DOHH2 (cell line): Measurements from ENCODE around the gene NCKAP5.
"Not testable (repeated sequence)": the region's sequence is repeated elsewhere in the genome, so short reads cannot be mapped to it uniquely, and the experiment has no call there.

Experiments
- H3F3A ChIP-seq: fragments of 200-600 bp; sonication (generic), shearing (Covaris generic); 2 replicates; pipeline ENCODE4 v1.6.0; 2016; ENCODE audit warnings: antibody characterized with exemption, mild to moderate bottlenecking; ENCODE audit not compliant: control insufficient read depth, insufficient read depth
- H3K27ac ChIP-seq: fragments of 200-600 bp; sonication (generic); 2 replicates; pipeline ENCODE4 v1.5.1; 2014; ENCODE audit warnings: low read depth, mild to moderate bottlenecking, low read length, moderate library complexity
- H3K27me3 ChIP-seq: fragments of 200-600 bp; sonication (generic); 2 replicates; pipeline ENCODE4 v1.6.1; 2014; ENCODE audit warnings: mild to moderate bottlenecking, low read length, mixed read lengths; ENCODE audit not compliant: control insufficient read depth
- H3K36me3 ChIP-seq: fragments of 200-600 bp; sonication (generic); 2 replicates; pipeline ENCODE4 v1.6.1; 2014; ENCODE audit warnings: mild to moderate bottlenecking, low read length, moderate library complexity, mixed read lengths; ENCODE audit not compliant: control insufficient read depth
- H3K4me1 ChIP-seq: fragments of 200-600 bp; sonication (generic); 2 replicates; pipeline ENCODE4 v1.6.1; 2014; ENCODE audit warnings: mild to moderate bottlenecking, low read length, mixed read lengths; ENCODE audit not compliant: control insufficient read depth
- H3K4me2 ChIP-seq: fragments of 200-600 bp; sonication (generic); 2 replicates; pipeline ENCODE4 v1.6.0; 2014; ENCODE audit warnings: mild to moderate bottlenecking, low read length, moderate library complexity
- H3K4me3 ChIP-seq: fragments of 200-600 bp; sonication (generic); 2 replicates; pipeline ENCODE4 v1.5.1; 2014; ENCODE audit warnings: mild to moderate bottlenecking, low read length, mixed read lengths
- H3K79me2 ChIP-seq: fragments of 200-600 bp; sonication (generic); 2 replicates; pipeline ENCODE4 v1.6.1; 2014; ENCODE audit warnings: mild to moderate bottlenecking, low read length, mixed read lengths; ENCODE audit not compliant: control insufficient read depth
- H3K9me2 ChIP-seq: fragments of 200-600 bp; sonication (generic); replicated peaks from 2 replicates; pipeline ENCODE4 v1.6.1; 2014; ENCODE audit warnings: mild to moderate bottlenecking, low read length, mixed read lengths; ENCODE audit not compliant: control insufficient read depth
- H3K9me3 ChIP-seq: fragments of 200-600 bp; sonication (generic); 2 replicates; pipeline ENCODE4 v1.6.1; 2014; ENCODE audit warnings: antibody characterized with exemption, low read length, mixed read lengths; ENCODE audit not compliant: control insufficient read depth, insufficient read depth
- H4K20me1 ChIP-seq: fragments of 200-600 bp; sonication (generic); 2 replicates; pipeline ENCODE4 v1.6.0; 2014; ENCODE audit warnings: low read depth, mild to moderate bottlenecking, antibody characterized with exemption, low read length, moderate library complexity; ENCODE audit not compliant: control insufficient read depth, insufficient read depth
- CTCF ChIP-seq: fragments of 200-600 bp; sonication (generic); IDR thresholded peaks from one replicate; pipeline ENCODE4 v1.5.1; 2014; ENCODE audit warnings: antibody characterized with exemption, mild to moderate bottlenecking, low read depth, low read length; ENCODE audit not compliant: poor library complexity, severe bottlenecking
- EZH2phosphoT487 ChIP-seq: fragments of 200-600 bp; sonication (generic); IDR thresholded peaks from 2 replicates; pipeline ENCODE4 v1.6.1; 2017; ENCODE audit warnings: borderline replicate concordance, mild to moderate bottlenecking, antibody characterized with exemption, low read length, moderate library complexity, mixed read lengths

Gene NCKAP5

GRCh38 chr2:132811148-132811915 lies 756.9 kb downstream of the NCKAP5 start:
- TF ChIP-seq CTCF (no peak), EZH2phosphoT487 (no peak)
- Histone ChIP-seq H3K27me3 (no peaks in the 10 kb centered on the region), H3K36me3 (no peaks in the 10 kb centered on the region), H3K4me2 (no peak overlapping the region), H4K20me1 (no peaks in the 10 kb centered on the region), H3K9me2 (no peaks in the 10 kb centered on the region), H3K9me3 (no peaks in the 10 kb centered on the region), H3F3A (no peaks in the 10 kb centered on the region), H3K27ac (no peak overlapping the region), H3K79me2 (no peaks in the 10 kb centered on the region), H3K4me3 (no peak overlapping the region), H3K4me1 (no peaks in the 10 kb centered on the region)

- not testable (repeated sequence) for H4K20me1 ChIP-seq, H3K79me2 ChIP-seq, H3K4me2 ChIP-seq, H3K27me3 ChIP-seq, H3K9me2 ChIP-seq, H3K4me1 ChIP-seq, H3K4me3 ChIP-seq, H3K36me3 ChIP-seq, H3F3A ChIP-seq, H3K27ac ChIP-seq, H3K9me3 ChIP-seq
Observed at GRCh38 chr2:132809962-132810361, 758.3 kb downstream of the NCKAP5 start.

- no peaks in the 10 kb centered on the region for H3K79me2 ChIP-seq
- H3K27me3 ChIP-seq, result no peaks in the 10 kb centered on the region
- no peak overlapping the region for H3K4me3 ChIP-seq
- H4K20me1 ChIP-seq, result no peaks in the 10 kb centered on the region
- H3K36me3 ChIP-seq, result no peaks in the 10 kb centered on the region
- no peaks in the 10 kb centered on the region for H3F3A ChIP-seq
- H3K4me2 ChIP-seq, result no peak overlapping the region
- no peaks in the 10 kb centered on the region for H3K9me2 ChIP-seq
- no peaks in the 10 kb centered on the region for H3K4me1 ChIP-seq
- TF ChIP-seq CTCF (no peak), EZH2phosphoT487 (no peak)
- no peaks in the 10 kb centered on the region for H3K9me3 ChIP-seq
- no peak overlapping the region for H3K27ac ChIP-seq
Observed at GRCh38 chr2:132804051-132804450, 764.2 kb downstream of the NCKAP5 start.

GRCh38 chr2:132798341-132798740 lies 769.9 kb downstream of the NCKAP5 start:
- Histone ChIP-seq H3K36me3 (no peaks in the 10 kb centered on the region), H3K9me3 (no peaks in the 10 kb centered on the region), H3K79me2 (no peaks in the 10 kb centered on the region), H3K4me2 (no peak overlapping the region), H3K27me3 (no peaks in the 10 kb centered on the region), H3K27ac (no peak overlapping the region), H3F3A (no peaks in the 10 kb centered on the region), H3K4me1 (no peaks in the 10 kb centered on the region), H3K4me3 (no peak overlapping the region), H4K20me1 (no peaks in the 10 kb centered on the region), H3K9me2 (no peaks in the 10 kb centered on the region)
- TF ChIP-seq CTCF, result no peak
- no peak for TF ChIP-seq EZH2phosphoT487
